ENCODE data around the gene PPCDC.

DNA sequence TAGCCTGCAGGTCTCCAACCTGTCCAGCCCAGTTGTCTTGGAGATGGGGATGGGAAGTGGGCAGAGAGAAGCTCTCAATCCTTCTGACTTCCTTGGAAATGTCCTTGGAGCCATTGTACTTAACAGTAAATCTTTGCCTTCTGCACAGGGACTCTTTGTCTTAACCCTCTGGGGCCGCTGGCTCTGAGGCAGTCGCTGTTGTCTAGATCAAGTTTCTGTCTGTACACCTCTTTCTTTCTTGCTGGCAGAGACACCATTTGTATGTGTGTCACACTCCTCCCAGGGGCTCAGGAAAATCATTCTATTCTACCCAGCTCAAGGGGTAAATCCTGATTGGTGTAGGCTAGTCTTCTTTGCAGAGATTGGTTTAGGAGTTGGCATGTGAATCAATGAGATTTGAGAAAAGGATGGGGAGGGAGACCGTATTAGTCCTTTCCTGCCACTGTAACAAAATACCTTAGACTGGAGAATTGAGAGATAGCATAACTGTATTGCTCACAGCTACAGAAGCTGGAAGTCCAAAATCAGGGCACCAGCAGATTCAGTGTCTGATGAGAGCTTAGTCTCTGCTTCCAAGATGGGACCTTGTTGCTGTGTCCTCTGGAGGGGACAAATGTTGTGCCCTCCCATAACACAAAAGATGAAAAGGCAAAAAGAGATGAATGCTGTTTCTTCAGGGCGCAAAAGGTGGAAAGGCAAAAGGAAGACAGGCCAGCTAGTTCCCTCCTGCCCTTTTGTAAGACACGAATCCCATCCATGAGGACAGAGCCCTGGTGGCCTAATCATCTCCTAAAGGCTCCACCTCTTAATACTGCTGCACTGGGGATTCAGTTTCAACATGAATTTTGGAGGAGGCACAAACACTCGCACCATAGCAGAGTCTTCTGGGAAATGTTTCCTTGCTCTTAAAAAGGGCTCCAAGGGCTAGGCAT, 66.3 kb downstream of the PPCDC start:
- TF ChIP-seq EZH2phosphoT487 (IDR thresholded peaks at IDR 0.05; ENCODE audit: borderline replicate concordance) (no peak), EZH2 (IDR thresholded peaks at IDR 0.05) (no peak)
